ENCODE data around the gene SEMA4A.

The SEMA4A gene

GRCh38 chr1:156217871-156218270 lies 64.5 kb downstream of the SEMA4A start:
- H3K9me3 ChIP-seq (ENCODE audit: severe bottlenecking): no peaks in the 10 kb centered on the region
- no peak overlapping the region for H3K4me3 ChIP-seq (ENCODE audit: low read depth, low read length)
- no peaks in the 10 kb centered on the region for H3K27me3 ChIP-seq (ENCODE audit: insufficient read depth, low read depth, severe bottlenecking)
- TF ChIP-seq CTCF (IDR thresholded peaks at IDR 0.05; ENCODE audit: low read depth, low read length): no peak
- no peak for DNase-seq
- H3K36me3 ChIP-seq: peaks cover 60% of the 10 kb centered on the region
- no peak overlapping the region for H3K27ac ChIP-seq

GRCh38 chr1:156220226-156220625 lies 66.8 kb downstream of the SEMA4A start:
- Histone ChIP-seq H3K36me3 (peaks cover 64% of the 10 kb centered on the region), H3K27me3 (ENCODE audit: insufficient read depth, low read depth, severe bottlenecking) (no peaks in the 10 kb centered on the region), H3K9me3 (ENCODE audit: severe bottlenecking) (no peaks in the 10 kb centered on the region), H3K4me3 (ENCODE audit: low read depth, low read length) (no peak overlapping the region), H3K27ac (no peak overlapping the region)
- DNase-seq: no peak
- TF ChIP-seq CTCF (IDR thresholded peaks at IDR 0.05; ENCODE audit: low read depth, low read length): no peak

- TF ChIP-seq CTCF (IDR thresholded peaks at IDR 0.05; ENCODE audit: low read depth, low read length): no peak
- Histone ChIP-seq H3K36me3 (peaks cover 71% of the 10 kb centered on the region), H3K4me3 (ENCODE audit: low read depth, low read length) (no peak overlapping the region), H3K27me3 (ENCODE audit: insufficient read depth, low read depth, severe bottlenecking) (no peaks in the 10 kb centered on the region), H3K27ac (no peak overlapping the region), H3K9me3 (ENCODE audit: severe bottlenecking) (no peaks in the 10 kb centered on the region)
- no peak for DNase-seq
Measured at GRCh38 chr1:156221986-156222692, 68.8 kb downstream of the SEMA4A start.

- H3K36me3 ChIP-seq: peaks cover 74% of the 10 kb centered on the region
- no peak overlapping the region for H3K4me3 ChIP-seq (ENCODE audit: low read depth, low read length)
- H3K27ac ChIP-seq: no peak overlapping the region
Measured at GRCh38 chr1:156225677-156226014, 72.3 kb downstream of the SEMA4A start.

GRCh38 chr1:156226116-156226538 lies 72.7 kb downstream of the SEMA4A start:
- DNase-seq: no peak
- Histone ChIP-seq H3K27ac (no peak overlapping the region), H3K4me3 (ENCODE audit: low read depth, low read length) (no peak overlapping the region), H3K36me3 (peaks cover 70% of the 10 kb centered on the region), H3K27me3 (ENCODE audit: insufficient read depth, low read depth, severe bottlenecking) (no peaks in the 10 kb centered on the region), H3K9me3 (ENCODE audit: severe bottlenecking) (no peaks in the 10 kb centered on the region)
- TF ChIP-seq CTCF (IDR thresholded peaks at IDR 0.05; ENCODE audit: low read depth, low read length): no peak

More at GRCh38 chr1:156225677-156226014, 72.3 kb downstream of the SEMA4A start:
- DNase-seq: no peak
- H3K9me3 ChIP-seq (ENCODE audit: severe bottlenecking): no peaks in the 10 kb centered on the region
- no peaks in the 10 kb centered on the region for H3K27me3 ChIP-seq (ENCODE audit: insufficient read depth, low read depth, severe bottlenecking)
- TF ChIP-seq CTCF (IDR thresholded peaks at IDR 0.05; ENCODE audit: low read depth, low read length): no peak

GRCh38 chr1:156226782-156227181 lies 73.4 kb downstream of the SEMA4A start:
- no peak for DNase-seq
- Histone ChIP-seq H3K27me3 (ENCODE audit: insufficient read depth, low read depth, severe bottlenecking) (no peaks in the 10 kb centered on the region), H3K9me3 (ENCODE audit: severe bottlenecking) (no peaks in the 10 kb centered on the region), H3K27ac (no peak overlapping the region), H3K4me3 (ENCODE audit: low read depth, low read length) (no peak overlapping the region), H3K36me3 (peaks cover 69% of the 10 kb centered on the region)
- no peak for TF ChIP-seq CTCF (IDR thresholded peaks at IDR 0.05; ENCODE audit: low read depth, low read length)
